ENCODE measurements around the gene TWNK.

GRCh38 chr10:100999742-101000126, 12.4 kb downstream of the TWNK start, which contains the start of gene LZTS2:
- TF ChIP-seq, protein P1, sequence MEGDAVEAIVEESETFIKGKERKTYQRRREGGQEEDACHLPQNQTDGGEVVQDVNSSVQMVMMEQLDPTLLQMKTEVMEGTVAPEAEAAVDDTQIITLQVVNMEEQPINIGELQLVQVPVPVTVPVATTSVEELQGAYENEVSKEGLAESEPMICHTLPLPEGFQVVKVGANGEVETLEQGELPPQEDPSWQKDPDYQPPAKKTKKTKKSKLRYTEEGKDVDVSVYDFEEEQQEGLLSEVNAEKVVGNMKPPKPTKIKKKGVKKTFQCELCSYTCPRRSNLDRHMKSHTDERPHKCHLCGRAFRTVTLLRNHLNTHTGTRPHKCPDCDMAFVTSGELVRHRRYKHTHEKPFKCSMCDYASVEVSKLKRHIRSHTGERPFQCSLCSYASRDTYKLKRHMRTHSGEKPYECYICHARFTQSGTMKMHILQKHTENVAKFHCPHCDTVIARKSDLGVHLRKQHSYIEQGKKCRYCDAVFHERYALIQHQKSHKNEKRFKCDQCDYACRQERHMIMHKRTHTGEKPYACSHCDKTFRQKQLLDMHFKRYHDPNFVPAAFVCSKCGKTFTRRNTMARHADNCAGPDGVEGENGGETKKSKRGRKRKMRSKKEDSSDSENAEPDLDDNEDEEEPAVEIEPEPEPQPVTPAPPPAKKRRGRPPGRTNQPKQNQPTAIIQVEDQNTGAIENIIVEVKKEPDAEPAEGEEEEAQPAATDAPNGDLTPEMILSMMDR (IDR thresholded peaks at IDR 0.05; ENCODE audit: low read length) = no peak
- TF ChIP-seq EZH2 (optimal IDR thresholded peaks at IDR 0.05; ENCODE audit: low read depth, low read length) = no peak

Measured in MM.1S (cell line).